NOMO-1 treated with DMSO at 0.1 percent for 48 hours (cell line): Measurements from ENCODE around the gene COL19A1.

Experiments
- DNase-seq: peaks from one replicate; lab custom pipeline; 2025; ENCODE audit not compliant: unreplicated experiment; lab: John Stamatoyannopoulos, UW

COL19A1 gene

DNA sequence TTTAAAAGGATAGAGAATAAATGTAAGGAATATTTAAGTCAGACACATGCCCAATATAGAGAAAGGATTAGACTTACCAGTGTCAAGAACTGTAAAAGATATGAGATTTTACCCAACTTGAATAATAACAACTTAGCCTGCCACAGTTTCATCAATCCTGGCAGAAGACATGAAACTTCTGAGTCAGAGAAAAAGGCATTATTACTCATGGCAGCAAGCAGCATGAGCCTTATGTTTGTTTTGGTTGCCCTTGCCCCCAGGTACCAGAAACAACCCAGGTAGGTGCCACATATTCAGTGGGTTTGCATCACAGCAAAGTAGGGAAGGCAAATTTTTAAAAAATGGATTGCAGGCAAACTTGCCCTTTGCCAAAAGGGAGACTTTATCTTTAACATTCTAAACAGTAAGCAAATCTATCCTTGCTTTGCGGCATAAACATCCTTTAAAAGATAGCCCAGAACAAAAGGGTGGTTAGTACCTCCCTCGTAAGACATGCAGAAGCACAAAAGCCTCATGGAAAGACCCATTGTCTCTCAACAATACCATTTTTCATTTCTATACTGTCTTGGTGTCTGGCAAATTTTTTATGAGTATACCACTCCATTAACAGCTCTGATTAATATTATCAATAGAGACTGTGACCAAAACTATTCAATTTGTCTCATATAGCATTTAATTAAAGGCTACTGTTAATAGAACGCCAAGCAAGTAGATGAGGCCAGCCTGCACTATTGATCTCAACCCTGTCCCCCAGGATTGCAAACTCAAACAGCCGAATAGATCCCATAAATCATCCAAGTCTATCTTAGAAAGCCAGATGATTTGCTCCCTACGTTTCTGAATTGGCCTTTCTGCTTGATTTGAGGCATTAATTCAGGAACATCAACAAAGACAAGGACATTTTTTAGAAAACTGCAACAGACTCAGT, 185.1 kb downstream of the COL19A1 start:
- no peak for DNase-seq

DNA sequence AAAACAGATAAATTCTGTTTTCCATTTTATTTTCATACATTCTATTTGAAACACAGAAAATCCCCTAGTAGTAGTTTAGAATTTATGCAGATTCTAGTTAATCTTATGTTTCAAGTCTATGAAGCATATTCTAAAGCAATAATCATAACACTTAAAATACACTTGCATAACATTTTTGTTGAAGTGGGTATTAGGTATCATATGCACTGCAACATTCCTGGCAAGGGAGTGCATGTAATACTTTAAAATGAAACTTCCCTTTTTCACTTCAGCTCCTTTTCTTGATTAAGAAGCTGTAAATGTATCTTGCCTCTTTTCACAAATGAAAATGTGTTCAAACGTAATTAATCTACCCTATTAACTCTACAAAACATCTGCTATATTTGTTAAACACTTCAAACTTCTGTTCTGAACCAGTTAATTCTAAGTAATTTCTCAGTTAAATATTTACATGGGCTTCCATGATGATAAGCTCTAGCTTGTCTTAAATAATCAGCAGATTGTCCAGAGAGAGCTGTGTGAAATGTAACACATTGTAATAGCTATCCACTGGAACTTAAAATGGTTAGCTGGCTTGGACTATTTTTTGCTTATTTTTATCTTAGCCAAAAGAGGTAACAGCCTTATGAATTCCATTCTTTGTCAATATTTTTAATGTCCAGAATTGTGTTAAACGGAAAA, 192.8 kb downstream of the COL19A1 start:
- peak; percentile 8 for DNase-seq

DNA sequence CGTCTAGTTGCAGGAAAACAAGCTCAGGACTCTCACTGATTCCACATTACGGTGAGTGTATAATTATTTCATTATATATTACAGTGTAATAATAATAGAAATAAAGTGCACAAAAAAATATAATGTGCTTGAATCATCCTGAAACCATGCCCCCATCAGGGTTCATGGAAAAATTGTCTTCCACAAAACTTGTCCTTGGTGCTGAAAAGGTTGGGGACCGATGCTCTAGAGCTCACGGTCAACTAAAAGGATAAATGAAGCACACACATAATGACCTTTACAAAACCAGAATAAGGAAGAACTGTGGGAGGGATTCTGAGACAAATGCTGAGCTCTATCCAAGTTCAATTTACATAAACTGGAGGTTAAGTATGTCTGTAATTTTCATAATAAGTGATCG, 194.3 kb downstream of the COL19A1 start:
- DNase-seq: no peak

DNA sequence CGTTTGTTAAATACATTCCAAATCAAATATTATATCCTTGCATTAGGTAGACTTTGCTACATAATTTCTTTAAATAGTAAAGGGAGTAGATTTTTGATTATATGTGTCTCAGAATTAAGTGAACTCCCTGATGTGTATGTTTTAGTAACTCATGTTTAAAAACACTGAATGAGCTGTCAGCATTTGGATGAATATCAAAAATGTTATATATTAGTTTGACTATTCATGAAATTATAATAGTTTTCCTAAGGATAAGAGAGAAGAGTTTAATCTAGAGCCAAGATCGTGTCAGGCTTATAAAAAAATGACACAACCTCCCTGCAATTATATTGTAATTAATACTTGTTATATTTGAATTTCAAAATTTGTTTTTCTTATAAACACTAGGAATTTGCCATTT, 195.2 kb downstream of the COL19A1 start:
- DNase-seq: no peak

DNA sequence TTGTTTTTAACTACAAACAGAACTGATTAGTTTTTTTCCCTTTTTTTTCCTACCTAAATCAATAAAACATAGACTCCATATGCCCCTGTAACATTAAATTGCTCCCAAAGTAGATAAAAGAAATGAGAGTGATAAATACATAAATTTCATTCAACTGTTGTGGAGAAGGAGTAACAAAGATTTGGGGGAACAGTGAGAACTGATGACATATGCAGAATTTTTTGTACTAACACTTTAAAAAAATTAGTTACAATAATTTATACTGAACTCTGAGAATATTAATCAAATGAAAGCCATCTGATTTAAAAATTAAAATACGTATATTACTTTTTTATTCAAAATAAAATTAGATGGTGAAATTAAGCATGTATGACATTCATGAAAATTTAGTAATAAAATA, 195.7 kb downstream of the COL19A1 start:
- no peak for DNase-seq

DNA sequence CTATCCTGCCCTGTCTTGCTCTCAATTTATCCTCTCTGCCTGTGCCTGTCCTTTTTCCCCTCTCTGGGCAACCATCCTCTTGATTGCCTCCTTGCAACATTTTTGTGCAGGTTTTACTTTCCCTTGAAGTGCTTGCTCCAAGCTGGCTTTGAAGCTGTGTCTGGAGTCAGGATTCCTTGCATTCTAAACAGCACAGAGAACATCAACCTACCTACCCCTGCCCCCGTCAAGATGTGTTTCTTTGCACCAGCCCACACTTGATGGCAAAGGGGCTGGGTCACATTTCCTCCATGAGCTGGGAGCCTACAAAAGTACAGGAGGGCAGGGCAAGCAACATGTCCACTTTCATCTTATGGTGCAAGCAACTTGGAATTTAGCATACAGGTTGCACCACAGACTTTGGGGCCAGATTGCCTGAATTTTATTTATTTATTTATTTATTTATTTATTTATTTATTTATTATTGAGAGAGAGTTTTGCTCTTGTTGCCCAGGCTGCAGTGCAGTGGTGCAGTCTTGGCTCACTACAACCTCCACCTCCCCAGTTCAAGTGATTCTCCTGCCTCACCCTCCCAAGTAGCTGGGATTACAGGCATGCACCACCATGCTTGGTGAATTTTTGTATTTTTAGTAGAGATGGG, 206.3 kb downstream of the COL19A1 start:
- no peak for DNase-seq

DNA sequence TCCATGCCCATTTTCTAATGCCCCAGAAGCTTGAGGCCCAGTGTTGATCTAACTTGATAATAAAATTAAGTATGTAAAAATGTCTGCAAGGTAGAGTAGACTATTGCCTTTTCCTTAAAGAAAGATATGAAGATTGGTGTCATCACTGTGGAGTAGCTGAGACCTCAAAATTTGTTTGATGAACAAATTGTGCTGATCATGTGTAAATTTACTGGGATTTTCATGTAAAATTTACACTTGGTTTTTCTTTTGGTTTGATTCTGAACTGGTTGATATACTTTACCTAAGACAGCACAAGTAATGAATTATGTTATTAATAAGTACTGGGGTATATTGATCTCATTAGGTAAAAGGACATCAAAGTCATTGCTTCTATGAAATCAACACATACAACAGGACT, 207.3 kb downstream of the COL19A1 start:
- no peak for DNase-seq

DNA sequence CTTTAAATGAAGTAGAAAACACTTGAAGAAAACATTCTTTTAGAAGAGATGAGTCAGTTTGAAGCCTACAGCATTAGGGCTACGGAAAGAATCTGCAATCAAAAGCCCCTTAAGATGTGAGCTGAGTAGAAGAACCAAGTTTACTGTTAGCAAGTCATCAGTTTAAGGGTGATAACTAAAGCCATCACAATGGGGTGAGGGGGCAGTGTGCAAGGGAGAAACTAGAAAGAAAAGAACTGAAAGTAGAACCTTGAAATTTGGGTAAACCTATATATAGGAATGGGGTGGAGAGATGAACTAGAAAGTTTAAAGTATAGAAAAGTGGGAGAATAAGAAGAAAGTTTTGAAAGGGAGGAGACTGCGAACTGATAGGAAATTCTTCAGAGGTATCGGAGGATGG, 212.9 kb downstream of the COL19A1 start:
- DNase-seq: no peak

DNA sequence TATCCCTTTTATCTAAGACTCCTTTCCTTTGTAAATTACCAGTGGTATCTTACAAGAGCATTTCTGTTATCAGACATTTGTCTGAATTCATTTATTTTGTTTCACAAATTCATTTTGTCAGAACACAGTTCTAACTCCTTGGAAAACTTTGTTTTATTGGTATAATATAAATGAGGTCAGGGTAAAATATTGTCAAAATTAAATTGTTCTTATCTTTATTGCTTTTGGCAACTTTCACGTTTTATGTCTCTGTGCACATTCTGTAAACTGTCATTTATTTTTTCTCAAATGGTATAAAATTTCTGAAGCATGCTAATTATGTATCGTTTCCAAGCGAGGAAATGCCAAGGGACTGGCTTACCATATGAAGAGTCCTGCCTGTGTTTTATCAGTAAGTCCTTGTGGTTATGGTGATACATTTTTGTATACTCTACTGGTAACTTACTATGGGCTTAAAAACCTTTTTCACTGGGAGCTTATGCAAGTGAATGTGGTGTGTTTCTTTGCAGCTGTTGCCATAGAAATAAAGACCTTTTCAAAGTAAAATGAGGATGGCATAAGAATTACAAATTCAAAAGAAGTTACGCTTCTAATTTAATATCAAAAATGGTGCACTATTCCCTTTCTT, 214.2 kb downstream of the COL19A1 start:
- DNase-seq: no peak

DNA sequence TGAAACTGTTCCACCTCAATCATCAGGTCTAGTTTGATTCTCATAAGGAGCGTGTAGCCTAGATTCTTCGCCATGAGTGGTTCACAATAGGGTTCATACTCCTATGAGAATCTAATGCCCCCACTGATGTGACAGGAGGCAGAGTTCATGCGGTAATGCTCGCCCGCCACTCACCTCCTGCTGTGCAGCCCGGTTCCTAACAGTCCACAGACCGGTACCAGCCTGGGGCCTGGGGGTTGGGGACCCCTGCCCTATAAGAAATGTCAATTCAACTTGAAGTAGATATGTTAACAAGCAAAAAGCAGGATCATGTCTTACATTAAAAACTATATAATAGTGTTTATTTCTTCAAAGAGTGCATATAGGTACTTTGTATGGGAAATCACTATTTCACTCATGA, 216.5 kb downstream of the COL19A1 start:
- DNase-seq: no peak

DNA sequence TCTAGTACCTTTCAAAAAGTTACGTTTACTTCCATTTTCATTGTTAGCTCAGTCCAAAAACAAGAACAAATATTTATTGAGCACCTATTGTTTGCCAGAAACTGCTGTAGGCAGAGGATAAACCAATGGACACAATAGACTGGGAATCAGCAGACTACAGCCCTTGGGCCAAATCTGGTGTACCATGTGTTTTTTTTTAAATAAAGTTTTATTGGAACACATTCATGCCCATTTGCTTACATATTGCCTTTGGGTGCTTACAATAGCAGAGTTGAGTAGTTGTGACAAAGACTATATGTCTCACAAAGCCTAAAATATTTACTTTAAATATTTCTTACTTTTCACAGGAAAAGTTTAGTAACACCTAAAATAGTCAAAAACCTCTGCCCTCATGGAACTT, 220.4 kb downstream of the COL19A1 start:
- no peak for DNase-seq

DNA sequence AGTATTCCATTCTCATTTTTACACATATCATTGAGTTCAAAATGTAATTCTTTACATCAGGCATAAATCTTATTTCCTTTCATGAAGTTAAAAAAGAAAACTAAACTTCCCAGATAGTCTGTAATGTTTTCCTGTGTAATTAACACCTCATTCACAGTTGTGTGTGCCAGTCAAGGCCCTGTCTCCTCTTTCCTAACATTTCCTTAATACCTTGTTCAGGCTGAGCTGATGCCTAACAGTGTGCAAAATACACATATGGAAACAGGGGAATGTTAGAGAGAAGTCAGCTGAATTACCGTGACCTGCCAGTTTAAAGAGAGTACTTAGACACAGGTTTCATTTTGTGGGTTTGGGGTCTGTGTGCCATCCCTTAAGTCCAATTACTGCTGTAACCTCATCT, 227.8 kb downstream of the COL19A1 start:
- DNase-seq: no peak

DNA sequence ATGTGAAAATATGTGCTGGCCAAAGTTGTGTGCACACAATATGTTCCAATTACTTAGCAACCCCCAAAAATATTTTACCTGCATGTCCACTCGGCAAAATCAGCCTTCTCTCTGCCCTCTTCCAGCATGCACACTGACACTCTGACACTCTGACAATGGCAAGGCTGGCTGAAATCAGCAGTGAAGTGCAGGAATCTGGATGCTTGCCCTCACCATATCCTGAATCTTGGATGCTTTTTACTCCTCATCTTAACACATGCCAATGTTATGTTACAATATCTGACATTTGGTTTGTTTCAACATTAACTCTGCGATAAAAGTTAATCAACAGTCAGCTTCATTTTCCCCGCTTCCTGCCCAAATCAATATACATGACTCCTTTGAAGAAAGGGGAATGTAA, 233.4 kb downstream of the COL19A1 start:
- no peak for DNase-seq

DNA sequence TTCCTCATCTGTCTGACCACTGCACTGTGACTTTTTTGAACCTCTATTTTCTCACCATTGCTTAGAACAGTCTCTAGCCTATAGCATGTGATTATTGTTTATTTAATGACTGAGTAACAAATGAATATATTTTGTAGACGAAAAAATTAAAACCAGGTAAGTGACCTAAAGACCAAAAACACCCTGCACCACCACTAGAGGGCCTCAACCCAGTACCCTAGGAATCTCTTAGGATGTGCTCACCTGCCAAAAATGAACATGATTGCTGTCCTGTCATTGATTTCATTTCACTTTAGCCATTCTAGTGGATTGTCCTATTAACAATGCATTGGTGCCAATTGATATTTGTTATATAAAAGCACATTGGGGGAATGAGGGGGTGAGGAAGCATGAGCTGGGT, 237.4 kb downstream of the COL19A1 start:
- no peak for DNase-seq

DNA sequence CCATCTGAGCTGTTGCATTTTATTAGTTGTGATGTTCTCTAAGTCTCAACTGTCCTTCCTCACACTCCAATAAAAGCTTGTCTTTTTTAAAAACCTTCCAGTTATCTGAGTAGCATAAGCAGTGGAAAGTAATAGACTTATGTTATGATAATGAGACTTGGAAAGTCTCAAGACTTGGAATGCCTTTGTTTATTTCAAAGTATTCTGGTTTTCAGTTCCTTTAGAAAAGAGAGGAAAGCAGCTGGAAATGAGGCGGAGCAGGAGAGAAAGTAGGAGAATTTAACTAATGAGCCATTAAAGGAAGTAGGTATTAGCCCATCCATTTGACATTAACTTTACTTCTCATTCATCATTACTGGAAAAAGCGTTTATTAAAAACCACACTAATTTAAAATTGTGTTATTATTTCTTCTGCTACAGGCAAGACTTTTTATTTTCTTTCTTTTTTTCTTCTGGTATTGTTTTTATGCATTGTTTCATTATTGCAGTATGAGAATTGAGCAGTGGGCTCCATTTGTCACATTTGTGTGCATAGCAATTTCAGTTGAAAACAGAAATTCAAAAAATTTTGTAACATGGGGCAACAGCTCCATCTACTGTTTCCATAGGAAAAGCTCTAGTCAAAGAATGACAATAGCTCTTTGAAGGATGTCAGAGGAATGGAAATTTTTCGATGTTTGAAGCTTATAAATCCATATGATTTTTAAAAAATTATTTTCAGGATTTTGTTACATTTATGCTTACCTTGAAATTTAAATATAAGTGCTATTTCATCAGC, 241.7 kb downstream of the COL19A1 start:
- peak; percentile 23 for DNase-seq

DNA sequence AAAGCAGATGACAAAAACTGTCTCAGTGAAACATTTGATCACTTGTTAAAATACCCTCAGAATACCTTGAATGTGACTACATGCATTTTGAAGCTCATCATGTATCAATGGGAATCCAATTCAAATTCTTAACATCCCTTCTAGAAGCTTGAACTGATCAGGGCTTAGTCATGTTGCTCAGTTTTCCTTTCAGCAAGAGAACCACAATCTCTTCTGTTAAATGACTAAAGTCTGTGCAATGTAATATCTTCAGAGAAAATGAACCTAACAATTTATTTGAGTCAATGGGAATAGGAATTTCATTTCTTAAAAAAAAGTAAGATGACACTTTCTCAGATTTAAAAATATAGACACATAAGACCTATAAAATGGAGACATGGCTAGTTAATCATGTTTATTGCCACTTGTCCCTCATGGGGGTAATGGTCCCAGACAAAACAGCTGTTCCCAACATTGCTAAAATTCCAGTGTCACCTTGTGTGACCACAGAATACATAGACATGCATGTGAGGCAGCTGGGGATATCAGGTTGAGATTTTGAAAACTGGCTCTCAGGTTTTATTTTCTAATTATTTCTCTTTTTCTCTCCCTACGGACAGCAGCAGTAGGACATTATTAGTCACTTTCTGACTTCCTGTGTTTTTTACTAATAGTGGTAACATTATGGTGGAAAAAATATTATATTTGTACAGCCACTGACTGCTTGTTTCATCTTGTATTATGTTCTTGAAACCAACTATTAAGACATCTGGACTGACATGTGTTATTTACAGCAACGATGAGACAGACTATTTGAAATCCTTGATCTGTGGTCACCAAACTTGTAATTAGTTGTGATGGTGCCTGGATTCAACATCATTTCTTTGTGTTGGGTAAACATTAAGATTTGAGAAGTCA, 244.0 kb downstream of the COL19A1 start:
- DNase-seq: no peak

DNA sequence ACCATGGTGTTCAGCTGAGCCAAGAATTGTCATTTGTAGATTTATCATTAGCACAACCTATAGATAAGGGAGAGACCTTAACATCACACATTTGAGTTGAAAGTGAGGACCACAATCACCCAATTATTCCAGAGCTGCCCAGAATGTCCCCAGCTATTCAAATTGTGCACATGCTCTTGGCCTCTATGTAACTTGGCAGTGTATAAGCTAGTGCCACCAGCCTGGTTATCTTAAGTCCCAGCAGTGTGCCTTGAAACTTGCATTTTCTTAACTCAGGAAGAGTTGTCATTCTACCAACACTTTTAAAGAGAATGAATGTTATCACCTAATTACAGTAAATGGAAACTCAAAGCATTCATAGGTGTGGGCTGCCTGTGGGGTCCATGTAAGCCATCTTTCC, 245.4 kb downstream of the COL19A1 start:
- DNase-seq: no peak

DNA sequence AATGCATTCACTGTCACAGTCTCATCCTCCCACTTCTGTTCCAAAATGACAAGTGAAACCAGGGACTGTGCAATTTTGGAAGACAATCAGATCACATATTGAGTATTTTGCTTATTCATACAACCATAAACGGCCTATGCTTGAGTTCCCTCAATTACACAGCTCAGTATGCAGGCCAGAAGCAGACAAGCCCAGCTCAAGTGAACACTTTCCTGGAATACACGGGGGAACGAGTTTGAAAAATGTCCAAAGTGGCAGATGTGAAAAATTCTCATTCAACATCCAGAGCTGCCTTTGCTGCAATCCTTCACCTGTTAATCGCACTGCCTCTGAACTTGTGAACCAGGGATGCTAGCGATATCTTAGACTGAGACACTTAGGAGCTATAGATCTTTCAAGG, 246.4 kb downstream of the COL19A1 start:
- no peak for DNase-seq

DNA sequence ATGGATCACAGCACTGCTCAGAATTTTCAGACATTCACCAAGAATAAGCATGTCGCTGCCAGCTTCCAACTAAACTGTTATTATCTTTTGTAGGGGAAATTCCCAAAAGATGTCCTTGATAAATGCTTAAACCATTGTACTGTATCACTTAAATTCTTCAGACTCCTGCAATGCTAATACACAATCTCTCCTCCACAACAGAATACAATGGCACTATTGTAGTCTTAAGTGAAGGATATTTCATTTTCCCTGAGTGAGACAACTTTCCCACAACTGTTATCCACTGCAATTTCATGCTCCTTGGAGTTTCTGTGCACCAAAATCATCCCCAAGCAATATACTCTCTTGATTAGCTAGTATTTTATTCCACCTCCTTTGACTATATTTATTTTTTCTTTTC, 246.8 kb downstream of the COL19A1 start:
- no peak for DNase-seq

DNA sequence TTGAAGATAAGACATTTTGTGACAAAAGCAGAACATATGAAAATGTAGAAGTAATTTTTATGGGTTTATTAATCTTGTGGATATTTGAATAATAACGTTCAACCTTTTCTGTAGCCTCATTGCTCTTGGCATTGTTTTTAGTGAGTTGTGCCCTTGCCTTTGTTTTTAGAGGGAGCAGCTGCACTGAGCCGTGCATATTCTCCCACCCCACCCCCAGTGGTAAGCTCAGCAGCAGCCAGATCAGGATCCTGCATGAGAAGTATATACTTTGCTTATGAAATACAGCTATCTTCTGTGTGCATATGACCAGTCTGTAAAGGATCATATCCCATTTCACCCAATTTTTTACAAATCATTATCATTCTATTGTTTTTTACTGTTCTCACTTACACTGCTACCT, 252.3 kb downstream of the COL19A1 start:
- DNase-seq: no peak
